GM12875 (cell line): ENCODE measurements around the gene CCDC116.
"Not testable (repeated sequence)": the region's sequence is repeated elsewhere in the genome, so short reads cannot be mapped to it uniquely, and the experiment has no call there.

Source experiments
- H3K4me3 ChIP-seq: one replicate; pipeline ENCODE4 v1.5.1; 2011; ENCODE audit warnings: low read depth, low read length, control low read depth
- TF ChIP-seq, protein P1 (sequence below): IDR thresholded peaks from 2 replicates; pipeline ENCODE4 v1.5.1; 2011; ENCODE audit warnings: low read depth, mild to moderate bottlenecking, control low read depth, inconsistent platforms, low read length, moderate library complexity, borderline replicate concordance; ENCODE audit not compliant: insufficient read depth

The CCDC116 gene

DNA sequence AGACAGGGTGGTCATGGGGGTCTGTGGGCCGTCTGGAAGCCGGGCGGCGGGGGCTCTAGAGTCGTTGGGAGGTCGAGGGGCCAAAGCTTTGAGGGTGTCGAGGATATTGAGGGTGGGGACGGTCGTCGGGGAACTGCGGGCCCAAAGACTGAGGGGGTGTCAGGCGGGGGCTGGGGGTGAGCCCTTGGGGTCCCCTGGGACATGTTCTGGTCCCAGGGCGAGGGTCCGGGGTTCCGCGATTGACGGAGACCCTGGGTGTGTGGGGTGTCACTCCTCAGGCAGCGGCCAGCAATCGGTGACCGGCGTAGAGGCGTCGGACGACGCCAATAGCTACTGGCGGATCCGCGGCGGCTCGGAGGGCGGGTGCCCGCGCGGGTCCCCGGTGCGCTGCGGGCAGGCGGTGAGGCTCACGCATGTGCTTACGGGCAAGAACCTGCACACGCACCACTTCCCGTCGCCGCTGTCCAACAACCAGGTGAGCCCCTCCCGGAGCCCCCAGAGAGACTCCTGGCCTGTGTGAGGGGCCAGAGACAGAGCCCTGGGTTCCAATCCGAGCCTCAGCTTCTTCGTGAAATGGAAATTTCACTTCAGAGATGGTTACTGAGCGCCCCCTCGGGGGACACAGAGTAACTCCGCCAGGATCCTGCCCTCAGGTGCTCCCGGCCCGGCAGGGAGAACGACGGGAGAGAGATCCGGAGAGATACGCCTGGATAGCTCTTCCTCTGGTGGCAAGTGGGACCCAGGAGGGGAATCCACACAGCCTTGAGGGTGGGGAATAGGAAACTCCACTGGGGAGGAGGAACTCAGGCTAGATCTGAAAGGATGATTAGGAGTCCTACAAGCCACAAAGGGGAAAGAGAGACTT is 10.3 kb downstream of the CCDC116 start:
- TF ChIP-seq, protein P1, sequence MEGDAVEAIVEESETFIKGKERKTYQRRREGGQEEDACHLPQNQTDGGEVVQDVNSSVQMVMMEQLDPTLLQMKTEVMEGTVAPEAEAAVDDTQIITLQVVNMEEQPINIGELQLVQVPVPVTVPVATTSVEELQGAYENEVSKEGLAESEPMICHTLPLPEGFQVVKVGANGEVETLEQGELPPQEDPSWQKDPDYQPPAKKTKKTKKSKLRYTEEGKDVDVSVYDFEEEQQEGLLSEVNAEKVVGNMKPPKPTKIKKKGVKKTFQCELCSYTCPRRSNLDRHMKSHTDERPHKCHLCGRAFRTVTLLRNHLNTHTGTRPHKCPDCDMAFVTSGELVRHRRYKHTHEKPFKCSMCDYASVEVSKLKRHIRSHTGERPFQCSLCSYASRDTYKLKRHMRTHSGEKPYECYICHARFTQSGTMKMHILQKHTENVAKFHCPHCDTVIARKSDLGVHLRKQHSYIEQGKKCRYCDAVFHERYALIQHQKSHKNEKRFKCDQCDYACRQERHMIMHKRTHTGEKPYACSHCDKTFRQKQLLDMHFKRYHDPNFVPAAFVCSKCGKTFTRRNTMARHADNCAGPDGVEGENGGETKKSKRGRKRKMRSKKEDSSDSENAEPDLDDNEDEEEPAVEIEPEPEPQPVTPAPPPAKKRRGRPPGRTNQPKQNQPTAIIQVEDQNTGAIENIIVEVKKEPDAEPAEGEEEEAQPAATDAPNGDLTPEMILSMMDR, result peak; percentile 78
- peak overlapping the region; percentile 93 for H3K4me3 ChIP-seq

DNA sequence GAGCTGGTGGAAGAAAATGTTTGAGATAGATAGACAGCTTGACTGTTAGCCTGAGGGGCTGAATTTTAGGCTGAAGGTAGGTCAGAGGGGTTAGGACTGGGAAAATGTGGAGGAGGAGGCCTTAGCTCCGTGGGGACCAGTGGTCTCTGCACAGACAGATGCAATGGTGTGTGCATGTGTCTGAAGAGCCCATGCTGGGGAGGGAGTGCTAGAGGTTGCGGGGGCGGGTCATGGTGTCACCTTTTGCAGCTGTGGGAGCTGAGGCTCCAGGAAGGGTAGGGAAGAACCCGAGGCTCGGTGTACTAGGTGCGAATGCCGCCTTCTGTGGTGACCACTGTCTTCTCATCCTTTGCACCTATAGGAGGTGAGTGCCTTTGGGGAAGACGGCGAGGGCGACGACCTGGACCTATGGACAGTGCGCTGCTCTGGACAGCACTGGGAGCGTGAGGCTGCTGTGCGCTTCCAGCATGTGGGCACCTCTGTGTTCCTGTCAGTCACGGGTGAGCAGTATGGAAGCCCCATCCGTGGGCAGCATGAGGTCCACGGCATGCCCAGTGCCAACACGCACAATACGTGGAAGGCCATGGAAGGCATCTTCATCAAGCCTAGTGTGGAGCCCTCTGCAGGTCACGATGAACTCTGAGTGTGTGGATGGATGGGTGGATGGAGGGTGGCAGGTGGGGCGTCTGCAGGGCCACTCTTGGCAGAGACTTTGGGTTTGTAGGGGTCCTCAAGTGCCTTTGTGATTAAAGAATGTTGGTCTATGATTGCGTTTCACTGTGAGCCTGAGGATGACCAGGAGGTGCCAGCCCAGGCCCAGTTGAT is 11.2 kb downstream of the CCDC116 start:
- TF ChIP-seq, protein P1, result peak; percentile 29; the same call in 1 of the 2 replicates

DNA sequence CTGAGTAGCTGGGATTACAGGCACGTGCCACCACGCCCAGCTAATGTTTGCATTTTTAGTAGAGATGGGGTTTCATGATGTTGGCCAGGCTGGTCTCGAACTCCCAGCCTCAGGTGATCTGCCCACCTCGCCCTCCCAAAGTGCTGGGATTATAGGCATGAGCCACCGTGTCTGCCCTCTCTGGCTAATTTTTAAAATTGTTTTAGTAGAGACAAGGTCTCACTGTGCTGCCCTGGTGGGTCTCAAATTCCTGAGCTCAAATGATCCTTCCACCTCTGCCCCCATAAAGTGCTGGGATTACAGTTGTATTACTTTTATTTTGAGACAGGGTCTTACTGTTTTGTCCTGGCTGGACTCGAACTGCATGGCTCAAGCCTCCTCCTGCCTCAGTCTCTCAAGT is 13.0 kb downstream of the CCDC116 start:
- not testable (repeated sequence) for H3K4me3 ChIP-seq

More for the DNA sequence above, 11.2 kb downstream of the CCDC116 start:
- H3K4me3 ChIP-seq, result peak overlapping the region; percentile 93

DNA sequence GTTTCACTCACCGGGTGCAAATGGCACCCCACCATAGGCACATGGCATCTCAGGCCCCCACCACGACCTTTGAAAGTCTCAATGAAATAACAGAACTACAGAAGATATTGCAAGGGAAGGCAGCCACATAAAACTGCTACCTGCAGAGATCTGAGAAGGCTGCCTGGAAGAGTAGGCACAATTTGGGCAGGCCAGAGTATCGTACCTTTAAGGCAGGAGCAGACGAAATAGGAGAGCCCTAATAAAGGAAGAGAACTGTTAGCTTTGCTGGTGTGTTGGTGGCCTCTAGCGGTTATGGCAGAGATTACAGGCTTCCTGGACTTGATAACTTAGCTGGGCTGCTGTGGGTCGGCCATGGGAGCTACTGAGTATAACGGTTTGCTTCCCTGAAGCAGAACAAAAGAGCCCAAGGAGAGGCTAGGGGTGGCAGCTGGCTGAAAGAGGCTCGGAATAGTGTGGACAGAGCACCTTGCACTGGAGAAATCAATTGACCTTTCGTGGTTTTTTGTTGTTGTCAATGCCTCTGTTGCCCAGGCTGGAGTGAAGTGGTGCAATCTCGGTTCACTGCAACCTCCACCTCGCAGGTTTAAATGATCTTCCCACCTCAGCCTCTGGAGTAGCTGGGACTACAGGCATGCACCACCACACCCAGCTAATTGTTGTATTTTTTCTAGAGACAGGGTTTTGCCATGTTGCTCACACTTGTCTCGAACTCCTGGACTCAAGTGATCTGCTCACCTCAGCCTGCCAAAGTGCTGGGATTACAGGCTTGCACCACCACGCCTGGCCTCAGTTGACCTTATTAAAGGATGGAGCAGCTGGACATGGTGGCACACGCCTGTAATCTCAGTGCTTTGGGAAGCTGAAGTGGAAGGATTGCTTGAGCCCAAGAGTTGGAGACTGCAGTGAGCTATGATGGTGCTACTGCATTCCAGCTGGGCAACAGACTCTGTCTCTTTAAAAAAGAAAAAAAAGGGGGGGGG is 14.3 kb downstream of the CCDC116 start:
- TF ChIP-seq, protein P1, result peak; percentile 84
- no peak overlapping the region for H3K4me3 ChIP-seq

DNA sequence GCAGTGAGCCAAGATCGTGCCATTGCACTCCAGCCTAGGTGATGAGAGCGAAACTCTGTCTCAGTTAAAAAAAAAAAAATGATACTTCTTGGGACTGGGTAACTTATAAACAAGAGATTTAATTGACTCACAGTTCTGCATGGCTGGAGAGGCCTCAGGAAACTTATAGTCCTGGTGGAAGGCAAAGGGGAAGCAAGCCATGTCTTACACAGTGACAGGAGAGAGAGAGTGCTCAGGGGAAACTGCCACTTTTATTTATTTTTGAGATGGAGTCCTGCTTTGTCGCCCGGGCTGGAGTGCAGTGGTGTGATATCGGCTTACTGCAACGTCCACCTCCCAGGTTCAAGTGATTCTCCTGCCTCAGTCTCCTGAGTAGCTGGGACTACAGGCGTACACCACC is 17.7 kb downstream of the CCDC116 start:
- no peak overlapping the region for H3K4me3 ChIP-seq
- TF ChIP-seq, protein P1, result no peak

DNA sequence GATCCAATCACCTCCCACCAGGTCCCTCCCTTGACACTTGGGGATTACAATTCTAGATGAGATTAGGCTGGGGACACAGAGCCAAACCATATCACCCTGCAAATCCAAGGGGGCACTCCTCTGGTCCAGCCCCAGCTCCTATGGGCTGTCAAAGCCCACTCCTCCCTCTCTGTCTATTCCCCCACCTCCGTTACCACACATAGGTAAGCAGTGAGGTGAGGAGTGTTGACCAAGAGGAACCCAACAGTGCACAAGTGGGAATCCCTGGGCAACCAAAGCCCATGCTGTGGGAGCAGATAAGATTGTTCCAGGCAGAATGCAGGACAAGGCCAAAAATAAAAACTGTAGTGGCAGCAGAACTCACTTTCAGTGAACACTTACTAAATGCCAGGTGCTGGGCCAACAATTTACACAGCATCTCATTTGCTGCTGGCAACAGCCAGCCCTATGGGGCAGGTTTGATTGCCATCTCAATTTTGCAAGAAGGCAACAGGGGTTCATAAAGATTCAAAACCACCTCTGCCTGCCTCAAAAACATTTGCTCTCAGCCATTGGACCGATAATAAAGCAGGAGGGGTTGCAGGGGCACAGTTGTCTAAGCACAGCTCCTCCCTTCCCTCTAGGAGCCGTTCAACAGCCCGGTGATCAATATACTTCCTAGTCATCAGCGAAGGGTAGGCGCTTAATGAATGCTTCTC is 18.4 kb downstream of the CCDC116 start:
- H3K4me3 ChIP-seq, result peak overlapping the region; percentile 95
- TF ChIP-seq, protein P1, result no peak
